Pancreas (tissue), 10 donors: Measurements from ENCODE around the gene KNDC1. TPM values are rescaled to one million over a fixed set of nuclear protein-coding genes. Genes with fewer than 3 reads are reported as not detected.

Experiments
- ATAC-seq, 4 donors: fragments of 200-7000 bp; cut with Tn5 transposase; one replicate each; pipeline versions ENCODE4 v1.8.0 to v1.9.1; 2020; ENCODE audit warnings: mild to moderate bottlenecking in 4 of 4, moderate library complexity in 4 of 4
- DNase-seq, 6 donors: peaks; one replicate each; pipeline ENCODE4 v3.0.0-alpha.2; 2020
- FAIRE-seq: peaks from 2 replicates; lab custom pipeline; 2012; peaks lifted over from hg19 to GRCh38; lab: Jason Lieb, UNC
- H3K27ac ChIP-seq, 4 donors: fragments of 200-600 bp; sonication (generic); 1 replicate in 3 of 4; 2 replicates in 1 of 4; pipeline versions ENCODE4 v1.5.0 to v1.8.0; 2020
- H3K27me3 ChIP-seq, 4 donors: fragments of 200-600 bp; one replicate each; pipeline ENCODE4 v1.8.0; 2021
- H3K36me3 ChIP-seq, 3 donors: fragments of 200-600 bp; sonication (generic) in 1 of 3; one replicate each; pipeline versions ENCODE4 v1.5.0 to v1.8.0; 2020 to 2021
- H3K4me1 ChIP-seq, 3 donors: fragments of 200-600 bp; one replicate each; pipeline ENCODE4 v1.8.0; 2021
- H3K4me3 ChIP-seq, 4 donors: fragments of 200-600 bp; sonication (generic) in 2 of 4; one replicate each; pipeline versions ENCODE4 v1.5.0 to v1.8.0; 2020 to 2021
- H3K9me3 ChIP-seq, 4 donors: fragments of 200-600 bp; one replicate each; pipeline ENCODE4 v1.8.0; 2021
- CTCF ChIP-seq, 4 donors: fragments of 200-600 bp; sonication (generic) in 3 of 4; IDR thresholded peaks; one replicate each; pipeline versions ENCODE4 v1.5.0 to v1.8.0; 2021; ENCODE audit warnings: antibody characterized with exemption in 4 of 4
- WGBS, 2 donors: extraction: QIAGEN DNeasy Blood & Tissue Kit; methylation state at CpG; one replicate each; pipeline ENCODE4 v1.1.7; 2013; 5-methylcytosine and 5-hydroxymethylcytosine counted together
- intact Hi-C, 3 donors: fragments of 100-400 bp; cut with DNase I; formaldehyde crosslinking; loops; one replicate each; pipeline versions ENCODE4 v1.11.1 to v1.14.2; 2022
- polyA plus RNA-seq, 2 donors: library from polyadenylated mRNA; stranded (reverse); fragments of 200-250 nt; gene quantifications; one replicate each; pipeline ENCODE4 v1.2.3, GENCODE V29; 2013
- total RNA-seq, 6 donors: library from RNA; stranded (reverse); fragmentation: NEBNext Ultra II Directional in 4 of 6; extraction: Animal tissue kit (Norgen Biotek cat#: 25700) in 4 of 6; gene quantifications; one replicate each; pipeline versions ENCODE4 v1.2.1 to v1.2.4, GENCODE V29; 2021 to 2023
- donor health status: healthy with polysubstance abuse.
- donor health status: DM: no; HTN: no; CAD: no; lungs with moderate emphysema.
- donor health status: DM: no; HTN: no; CAD: no.
- donor health status: control.
- donor health status: control.
- donor health status: Bipolar disorder and iron deficiency.
- donor health status: DM: yes; HTN: yes; CAD: no.
- donor health status: DM: no; HTN: no; CAD: no.
- donor health status: DM: no; HTN: no; CAD: no.
- donor health status: DM: yes; HTN: yes; CAD: no.

The KNDC1 gene
- total and polyA plus RNA-seq, 8 donors: 0.14 to 3.1 (median 0.74) TPM

GRCh38 chr10:133162178-133162909 is 2.3 kb downstream of the KNDC1 start:
- ATAC-seq: no peak
- no peak for TF ChIP-seq CTCF (IDR thresholded peaks at IDR 0.05)
- Histone ChIP-seq H3K4me3 (no peak overlapping the region), H3K27ac (no peak overlapping the region), H3K27me3 (peaks cover 0 to 4% (median 0%) of the 10 kb centered on the region in 4 donors), H3K4me1 (peaks cover 0 to 8% (median 3%) of the 10 kb centered on the region in 3 donors), H3K9me3 (no peaks in the 10 kb centered on the region), H3K36me3 (no peaks in the 10 kb centered on the region)
- WGBS, 2 donors: 65 to 76% methylated on average over 22 of the region's 22 CpGs
- intact Hi-C loops: no loop called here
- DNase-seq: no peak
- no peak for FAIRE-seq

GRCh38 chr10:133162910-133163856 is 3.2 kb downstream of the KNDC1 start:
- DNase-seq: no peak
- WGBS, 2 donors: 63 to 66% methylated on average over 21 of the region's 21 CpGs

GRCh38 chr10:133163889-133164815 is 4.1 kb downstream of the KNDC1 start:
- H3K27ac ChIP-seq: no peak overlapping the region
- DNase-seq: peak in 3 of 6 donors; percentile 8 to 54 (median 12)
- H3K4me3 ChIP-seq: no peak overlapping the region
- no peaks in the 10 kb centered on the region for H3K9me3 ChIP-seq
- FAIRE-seq: no peak
- peaks cover 0 to 8% (median 3%) of the 10 kb centered on the region in 3 donors for H3K4me1 ChIP-seq
- intact Hi-C loops: no loop called here
- no peak for TF ChIP-seq CTCF (IDR thresholded peaks at IDR 0.05)
- H3K36me3 ChIP-seq: no peaks in the 10 kb centered on the region
- peaks cover 0 to 4% (median 0%) of the 10 kb centered on the region in 4 donors for H3K27me3 ChIP-seq
- ATAC-seq: no peak
- WGBS, 2 donors: 52 to 61% methylated on average over 29 to 31 of the region's 31 CpGs

More at GRCh38 chr10:133162910-133163856, 3.2 kb downstream of the KNDC1 start:
- no peak for TF ChIP-seq CTCF (IDR thresholded peaks at IDR 0.05)
- Histone ChIP-seq H3K36me3 (no peaks in the 10 kb centered on the region), H3K4me3 (no peak overlapping the region), H3K27me3 (peaks cover 0 to 4% (median 0%) of the 10 kb centered on the region in 4 donors), H3K27ac (no peak overlapping the region), H3K9me3 (no peaks in the 10 kb centered on the region), H3K4me1 (peaks cover 0 to 8% (median 3%) of the 10 kb centered on the region in 3 donors)
- ATAC-seq (no peak), FAIRE-seq (no peak)
- intact Hi-C loops: no loop called here

DNA sequence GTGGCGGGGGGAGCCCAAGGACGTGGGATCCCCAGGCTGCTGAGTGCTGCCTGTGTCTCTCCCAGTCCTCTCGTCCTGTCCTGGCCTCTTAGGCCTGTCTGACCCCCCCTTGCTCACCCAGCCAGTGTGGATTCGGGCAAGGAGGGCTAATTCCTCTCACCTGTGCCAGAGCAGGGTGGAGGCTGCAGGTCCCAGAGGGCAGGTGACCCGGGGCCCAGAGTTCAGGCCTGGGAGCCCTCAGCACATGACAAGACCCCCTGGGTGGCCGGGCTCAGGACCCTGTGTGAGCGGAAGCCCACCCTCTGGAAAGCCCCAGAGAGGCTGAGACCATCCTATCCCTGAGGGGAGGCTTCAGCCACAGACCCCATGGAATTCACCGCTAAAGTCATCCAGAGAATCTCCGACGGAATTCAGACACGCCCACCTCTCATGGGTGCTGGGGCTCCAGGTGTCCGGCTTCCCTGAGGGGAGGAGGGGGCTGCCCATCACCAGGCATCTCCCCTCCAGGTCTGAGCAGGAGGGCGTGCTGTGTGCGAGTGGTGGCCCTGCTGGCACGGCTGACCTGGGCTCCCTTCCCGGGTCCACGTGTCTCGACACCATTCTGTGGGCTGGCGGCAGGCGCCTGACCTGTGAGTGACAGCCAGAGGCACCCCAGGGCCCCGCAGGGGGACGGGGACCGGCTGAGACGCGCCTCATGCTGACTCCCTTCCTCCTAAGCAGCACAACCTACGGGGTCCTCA is 5.0 kb downstream of the KNDC1 start:
- H3K27me3 ChIP-seq: peaks cover 0 to 4% (median 0%) of the 10 kb centered on the region in 4 donors
- DNase-seq (peak in 2 of 6 donors; percentile 5 to 15), FAIRE-seq (no peak), ATAC-seq (no peak)
- H3K36me3 ChIP-seq: no peaks in the 10 kb centered on the region
- H3K4me1 ChIP-seq: peaks cover 0 to 8% (median 3%) of the 10 kb centered on the region in 3 donors
- no peak overlapping the region for H3K27ac ChIP-seq
- no peak overlapping the region for H3K4me3 ChIP-seq
- TF ChIP-seq CTCF (IDR thresholded peaks at IDR 0.05): no peak
- WGBS, 2 donors: 45 to 51% methylated on average over 26 of the region's 26 CpGs
- intact Hi-C loops: no loop called here
- no peaks in the 10 kb centered on the region for H3K9me3 ChIP-seq
